HepG2 (cell line): ENCODE measurements around the gene BBIP1. TPM values are rescaled to one million over a fixed set of nuclear protein-coding genes. Genes with fewer than 3 reads are reported as not detected.

Experiments
- ATAC-seq: fragments of 200-7000 bp; cut with Tn5 transposase; 3 replicates; pipeline ENCODE4 v1.9.1; 2020; ENCODE audit warnings: mild to moderate bottlenecking, moderate library complexity
- BruUV-seq: library from RNA; stranded (reverse); fragments of 400-500 nt; replicated peaks from 2 replicates; lab custom pipeline; 2021; lab: Mats Ljungman, UMichigan
- CTCF ChIA-PET: fragments of 300-600 bp; formaldehyde crosslinking; extraction: SDS; loops from one replicate; lab custom pipeline; 2021; ENCODE audit warnings: low total read pairs, inconsistent platforms, low intra/inter-chr PET ratio; lab: Yijun Ruan, JAX
- POLR2A ChIA-PET: fragments of 350-600 bp; sonication (Branson Sonifier 250); formaldehyde crosslinking; loops from one replicate; lab custom pipeline; 2020; ENCODE audit warnings: antibody characterized with exemption, inconsistent platforms; lab: Yijun Ruan, JAX
- DNase-seq: peaks from one replicate; pipeline ENCODE4 v3.0.0-alpha.2; 2015; ENCODE audit warnings: low spot score
- FAIRE-seq: peaks from 3 replicates; lab custom pipeline; 2011; peaks lifted over from hg19 to GRCh38; lab: Jason Lieb, UNC
- H2AFZ ChIP-seq: one replicate; pipeline ENCODE4 v1.6.1; 2011; ENCODE audit warnings: low read length, inconsistent platforms
- H3K27ac ChIP-seq: fragments of 300-600 bp; 3 replicates; pipeline ENCODE4 v1.8.0; 2011; ENCODE audit warnings: mixed run types, mild to moderate bottlenecking, mixed read lengths, low read length, inconsistent platforms; ENCODE audit not compliant: insufficient read depth; ENCODE audit errors: extremely low read length
- H3K27me3 ChIP-seq, 2 experiments: fragments of 200-600 bp in 1 of 2; 2 replicates in 1 of 2; 3 replicates in 1 of 2; pipeline versions ENCODE4 v1.6.0 to v1.8.0; 2011; ENCODE audit warnings: low read length in 2 of 2, mild to moderate bottlenecking in 2 of 2, moderate library complexity in 2 of 2, inconsistent platforms in 1 of 2; ENCODE audit not compliant: insufficient read depth in 2 of 2, control insufficient read depth in 1 of 2
- H3K36me3 ChIP-seq, 2 experiments: fragments of 200-600 bp in 1 of 2; replicated peaks in 1 of 2; 2 replicates in 1 of 2; 3 replicates in 1 of 2; pipeline versions ENCODE4 v1.5.1 to v1.8.0; 2011; ENCODE audit warnings: low read length in 2 of 2, inconsistent platforms in 1 of 2; ENCODE audit not compliant: insufficient read depth in 2 of 2, control insufficient read depth in 1 of 2
- H3K4me1 ChIP-seq: 2 replicates; pipeline ENCODE4 v1.5.1; 2012; ENCODE audit warnings: low read length, inconsistent platforms; ENCODE audit not compliant: insufficient read depth
- H3K4me2 ChIP-seq: 2 replicates; pipeline ENCODE4 v1.6.0; 2011; ENCODE audit warnings: low read depth, low read length, inconsistent platforms
- H3K4me3 ChIP-seq, 3 experiments: fragments of 200-600 bp in 1 of 3; sonication (generic), shearing (Covaris generic) in 1 of 3; replicated peaks in 1 of 3; 2 replicates each; pipeline ENCODE4 v1.5.1; 2011 to 2016; ENCODE audit warnings: low read length in 3 of 3, inconsistent platforms in 2 of 3, low read depth in 2 of 3, mild to moderate bottlenecking in 2 of 3, control low read depth in 1 of 3, mixed read lengths in 1 of 3; ENCODE audit not compliant: insufficient read depth in 1 of 3
- H3K79me2 ChIP-seq: one replicate; pipeline ENCODE4 v1.6.1; 2011; ENCODE audit warnings: low read length, inconsistent platforms; ENCODE audit not compliant: insufficient read depth
- H3K9ac ChIP-seq: 2 replicates; pipeline ENCODE4 v1.6.0; 2011; ENCODE audit warnings: mild to moderate bottlenecking, low read depth, low read length, inconsistent platforms; ENCODE audit not compliant: insufficient read depth
- H3K9me3 ChIP-seq: 2 replicates; pipeline ENCODE4 v1.5.1; 2012; ENCODE audit warnings: mild to moderate bottlenecking, low read length
- H4K20me1 ChIP-seq: 2 replicates; pipeline ENCODE4 v1.6.0; 2011; ENCODE audit warnings: inconsistent platforms, mild to moderate bottlenecking, low read length, moderate library complexity; ENCODE audit not compliant: insufficient read depth
- ATF7-NPFF ChIP-seq: sonication (generic); formaldehyde crosslinking; IDR thresholded peaks from 2 replicates; pipeline ENCODE4 v1.8.1; 2023; ENCODE audit warnings: mild to moderate bottlenecking, low read depth, missing genetic modification reagents, moderate library complexity
- ATM ChIP-seq: fragments of 450-650 bp; IDR thresholded peaks from 2 replicates; pipeline ENCODE4 v1.7.1; 2017; ENCODE audit warnings: mild to moderate bottlenecking, borderline replicate concordance
- KAT7 ChIP-seq: IDR thresholded peaks from 2 replicates; pipeline ENCODE4 v1.6.1; 2018; ENCODE audit warnings: borderline replicate concordance, missing compliant biosample characterization
- MEIS1 ChIP-seq: sonication (generic); formaldehyde crosslinking; IDR thresholded peaks from 2 replicates; pipeline ENCODE4 v1.9.0; 2021; ENCODE audit warnings: mild to moderate bottlenecking, missing genetic modification reagents, moderate library complexity, borderline replicate concordance
- RERE ChIP-seq: IDR thresholded peaks from 2 replicates; pipeline ENCODE4 v1.6.1; 2016; ENCODE audit warnings: low read depth, missing genetic modification reagents, missing compliant biosample characterization
- ZNF142 ChIP-seq: sonication (generic); formaldehyde crosslinking; IDR thresholded peaks from 2 replicates; pipeline ENCODE4 v1.4.0; 2020; ENCODE audit warnings: missing genetic modification reagents
- ZNF484 ChIP-seq: sonication (generic); formaldehyde crosslinking; IDR thresholded peaks from 2 replicates; pipeline ENCODE4 v1.5.1; 2020; ENCODE audit warnings: mild to moderate bottlenecking, low read depth, missing genetic modification reagents, borderline replicate concordance
- ZNF773 ChIP-seq: sonication (generic); formaldehyde crosslinking; IDR thresholded peaks from 2 replicates; pipeline ENCODE4 v1.4.0; 2020; ENCODE audit warnings: missing genetic modification reagents, borderline replicate concordance
- ZSCAN9 ChIP-seq: IDR thresholded peaks from 2 replicates; pipeline ENCODE4 v1.6.1; 2016; ENCODE audit warnings: borderline replicate concordance
- WGBS: methylation state at CpG from one replicate; pipeline ENCODE4 v1.1.6; 2017; ENCODE audit warnings: low lambda C conversion rate; 5-methylcytosine and 5-hydroxymethylcytosine counted together
- in situ Hi-C: cut with HindIII; loops from 2 replicates; pipeline ENCODE4 v1.10.0; 2017; ENCODE audit warnings: low pct_unique_long_range_greater_than_20kb; ENCODE audit not compliant: extremely low pct_ligation_motif_present
- intact Hi-C: fragments of 100-400 bp; cut with micrococcal nuclease; formaldehyde crosslinking; loops from one replicate; pipeline ENCODE4 v1.10.0; 2022; ENCODE audit not compliant: unreplicated experiment
- polyA plus RNA-seq, 8 experiments: library from polyadenylated mRNA; depleted of rRNA in 3 of 8; stranded (reverse) in 7 of 8; unstranded in 1 of 8; fragments of >200 nt; fragmentation: Illumina TruSeq in 4 of 8; extraction: Trizol in 4 of 8; gene quantifications; 2 replicates each; pipeline versions ENCODE4 v1.2.1 to v1.2.3, GENCODE V29; 2011 to 2016; ENCODE audit warnings: low read depth in 4 of 8, missing spikeins in 1 of 8, mixed read lengths in 1 of 8; ENCODE audit not compliant: insufficient read depth in 1 of 8
- total RNA-seq, 5 experiments: library from RNA; depleted of rRNA; stranded (reverse); fragments of >200 nt; fragmentation: Illumina TruSeq; extraction: Trizol; gene quantifications; 2 replicates each; pipeline ENCODE4 v1.2.3, GENCODE V29; 2016; ENCODE audit warnings: low read depth in 1 of 5
- TF ChIP-seq, protein P1 (sequence below): sonication (generic); formaldehyde crosslinking; IDR thresholded peaks from 2 replicates; pipeline ENCODE4 v1.4.0; 2020; ENCODE audit warnings: missing genetic modification reagents

The BBIP1 gene
- total and polyA plus RNA-seq, 2 of the 13 experiments (the other 11 are each of a cell fraction or from before 2014, with no cell fraction given) = 18.3 to 24.1 TPM

GRCh38 chr10:110915035-110915434 is 3.9 kb downstream of the BBIP1 start (continued):
- TF ChIP-seq, protein P1, sequence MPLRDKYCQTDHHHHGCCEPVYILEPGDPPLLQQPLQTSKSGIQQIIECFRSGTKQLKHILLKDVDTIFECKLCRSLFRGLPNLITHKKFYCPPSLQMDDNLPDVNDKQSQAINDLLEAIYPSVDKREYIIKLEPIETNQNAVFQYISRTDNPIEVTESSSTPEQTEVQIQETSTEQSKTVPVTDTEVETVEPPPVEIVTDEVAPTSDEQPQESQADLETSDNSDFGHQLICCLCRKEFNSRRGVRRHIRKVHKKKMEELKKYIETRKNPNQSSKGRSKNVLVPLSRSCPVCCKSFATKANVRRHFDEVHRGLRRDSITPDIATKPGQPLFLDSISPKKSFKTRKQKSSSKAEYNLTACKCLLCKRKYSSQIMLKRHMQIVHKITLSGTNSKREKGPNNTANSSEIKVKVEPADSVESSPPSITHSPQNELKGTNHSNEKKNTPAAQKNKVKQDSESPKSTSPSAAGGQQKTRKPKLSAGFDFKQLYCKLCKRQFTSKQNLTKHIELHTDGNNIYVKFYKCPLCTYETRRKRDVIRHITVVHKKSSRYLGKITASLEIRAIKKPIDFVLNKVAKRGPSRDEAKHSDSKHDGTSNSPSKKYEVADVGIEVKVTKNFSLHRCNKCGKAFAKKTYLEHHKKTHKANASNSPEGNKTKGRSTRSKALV (CRISPR knock-in tag) = no peak
- TF ChIP-seq ZNF484 (no peak), ATM (no peak), ATF7-NPFF (no peak)

GRCh38 chr10:110914431-110914830 is 4.5 kb downstream of the BBIP1 start:
- H4K20me1 ChIP-seq = no peaks in the 10 kb centered on the region
- peaks cover 26% of the 10 kb centered on the region for H3K4me1 ChIP-seq
- no peak overlapping the region for H3K9ac ChIP-seq
- intact Hi-C loops (no loop called here), in situ Hi-C loops (no loop called here)
- DNase-seq (no peak), ATAC-seq (no peak), FAIRE-seq (no peak)
- no peaks in the 10 kb centered on the region for H3K36me3 ChIP-seq
- H2AFZ ChIP-seq = no peak overlapping the region
- no peak overlapping the region for H3K4me2 ChIP-seq
- POLR2A ChIA-PET = no interaction called here
- H3K79me2 ChIP-seq = peaks cover 6% of the 10 kb centered on the region
- no peak overlapping the region for H3K4me3 ChIP-seq
- no peak overlapping the region for H3K27ac ChIP-seq
- 92% methylated on average over 2 of the region's 2 CpGs for WGBS
- no peaks in the 10 kb centered on the region for H3K9me3 ChIP-seq
- no TSS peak for BruUV-seq
- CTCF ChIA-PET = no interaction called here
- no peaks in the 10 kb centered on the region; a peak in 1 of 5 replicates for H3K27me3 ChIP-seq
- TF ChIP-seq ZSCAN9 (CRISPR knock-in tag) = no peak
- no peak for TF ChIP-seq ZNF773 (CRISPR knock-in tag)
- no peak for TF ChIP-seq KAT7 (CRISPR knock-in tag)
- TF ChIP-seq RERE (CRISPR knock-in tag) = no peak
- TF ChIP-seq ZNF142 (CRISPR knock-in tag) = no peak
- TF ChIP-seq MEIS1 (CRISPR knock-in tag) = no peak
